ENCODE data around the gene ZFR2. TPM values are rescaled to one million over a fixed set of nuclear protein-coding genes. Genes with fewer than 3 reads are reported as not detected.

The ZFR2 gene
- total RNA-seq, 6 experiments from 2014 or later, result not detected

DNA sequence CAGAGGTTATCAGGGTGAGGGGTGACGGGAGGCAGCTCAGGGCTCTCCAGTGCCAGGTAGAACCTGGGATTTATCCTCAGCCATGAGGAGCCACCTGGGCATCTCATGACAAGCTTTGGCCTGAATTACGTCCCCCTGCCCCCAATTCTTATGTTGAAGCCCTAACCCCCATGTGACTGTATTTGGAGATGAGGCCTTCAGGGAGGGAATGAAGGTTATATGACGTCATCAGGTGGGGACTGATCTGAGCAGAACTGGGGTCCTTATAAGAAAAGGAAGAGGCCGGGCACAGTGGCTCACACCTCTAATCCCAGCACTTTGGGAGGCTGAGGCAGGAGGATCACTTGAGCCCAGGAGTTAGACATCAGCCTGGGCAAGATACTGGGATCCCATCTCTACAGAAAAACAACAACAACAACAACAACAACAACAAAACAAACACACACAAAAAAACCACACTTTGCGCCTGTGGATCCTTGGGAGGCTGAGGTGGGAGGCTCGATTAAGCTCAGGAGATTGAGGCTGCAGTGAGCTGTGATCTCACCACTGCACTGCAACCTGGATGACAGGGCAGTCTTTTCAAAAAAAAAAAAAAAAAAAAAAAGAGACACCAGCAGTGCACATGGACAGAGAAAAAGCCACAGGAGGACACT is 18.4 kb downstream of the ZFR2 start:
- H3K4me3 Mint-ChIP-seq, result no peak overlapping the region
- H3K9me3 Mint-ChIP-seq, result peaks cover 25% of the 10 kb centered on the region
- no peaks in the 10 kb centered on the region for H3K4me1 Mint-ChIP-seq (ENCODE audit: low read depth)
- H3K27me3 Mint-ChIP-seq (ENCODE audit: insufficient read depth), result peaks cover 38% of the 10 kb centered on the region
- no peak for DNase-seq
- TF ChIP-seq, protein P1, sequence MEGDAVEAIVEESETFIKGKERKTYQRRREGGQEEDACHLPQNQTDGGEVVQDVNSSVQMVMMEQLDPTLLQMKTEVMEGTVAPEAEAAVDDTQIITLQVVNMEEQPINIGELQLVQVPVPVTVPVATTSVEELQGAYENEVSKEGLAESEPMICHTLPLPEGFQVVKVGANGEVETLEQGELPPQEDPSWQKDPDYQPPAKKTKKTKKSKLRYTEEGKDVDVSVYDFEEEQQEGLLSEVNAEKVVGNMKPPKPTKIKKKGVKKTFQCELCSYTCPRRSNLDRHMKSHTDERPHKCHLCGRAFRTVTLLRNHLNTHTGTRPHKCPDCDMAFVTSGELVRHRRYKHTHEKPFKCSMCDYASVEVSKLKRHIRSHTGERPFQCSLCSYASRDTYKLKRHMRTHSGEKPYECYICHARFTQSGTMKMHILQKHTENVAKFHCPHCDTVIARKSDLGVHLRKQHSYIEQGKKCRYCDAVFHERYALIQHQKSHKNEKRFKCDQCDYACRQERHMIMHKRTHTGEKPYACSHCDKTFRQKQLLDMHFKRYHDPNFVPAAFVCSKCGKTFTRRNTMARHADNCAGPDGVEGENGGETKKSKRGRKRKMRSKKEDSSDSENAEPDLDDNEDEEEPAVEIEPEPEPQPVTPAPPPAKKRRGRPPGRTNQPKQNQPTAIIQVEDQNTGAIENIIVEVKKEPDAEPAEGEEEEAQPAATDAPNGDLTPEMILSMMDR (IDR thresholded peaks at IDR 0.05), result no peak
- no peak overlapping the region for H3K27ac Mint-ChIP-seq
- H3K36me3 Mint-ChIP-seq (ENCODE audit: low read depth), result peaks cover 13% of the 10 kb centered on the region

DNA sequence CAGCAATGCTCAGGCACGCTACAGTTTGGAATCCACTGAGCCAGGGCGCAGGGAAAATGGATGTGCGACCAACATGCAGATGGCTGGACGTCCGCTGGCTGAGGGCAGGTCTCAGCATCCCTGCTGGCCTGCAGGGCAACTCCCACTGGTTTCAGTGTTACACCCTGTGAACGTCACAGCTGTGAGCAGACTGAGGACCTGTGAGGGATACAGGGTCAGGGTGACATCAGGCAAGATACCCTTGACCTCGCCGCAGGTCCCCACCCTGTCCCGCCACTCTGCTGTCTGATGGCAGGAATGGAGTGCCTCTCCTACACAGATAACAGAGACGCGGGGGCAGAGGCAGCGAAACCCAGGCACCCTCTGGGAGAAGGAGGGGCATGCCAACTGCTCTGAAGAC is 19.1 kb downstream of the ZFR2 start:
- TF ChIP-seq, protein P1 (IDR thresholded peaks at IDR 0.05), result no peak
- Mint-ChIP-seq H3K4me1 (ENCODE audit: low read depth) (no peaks in the 10 kb centered on the region), H3K27ac (no peak overlapping the region), H3K27me3 (ENCODE audit: insufficient read depth) (peaks cover 41% of the 10 kb centered on the region), H3K36me3 (ENCODE audit: low read depth) (peaks cover 13% of the 10 kb centered on the region), H3K4me3 (no peak overlapping the region), H3K9me3 (peaks cover 25% of the 10 kb centered on the region)
- no peak for DNase-seq

DNA sequence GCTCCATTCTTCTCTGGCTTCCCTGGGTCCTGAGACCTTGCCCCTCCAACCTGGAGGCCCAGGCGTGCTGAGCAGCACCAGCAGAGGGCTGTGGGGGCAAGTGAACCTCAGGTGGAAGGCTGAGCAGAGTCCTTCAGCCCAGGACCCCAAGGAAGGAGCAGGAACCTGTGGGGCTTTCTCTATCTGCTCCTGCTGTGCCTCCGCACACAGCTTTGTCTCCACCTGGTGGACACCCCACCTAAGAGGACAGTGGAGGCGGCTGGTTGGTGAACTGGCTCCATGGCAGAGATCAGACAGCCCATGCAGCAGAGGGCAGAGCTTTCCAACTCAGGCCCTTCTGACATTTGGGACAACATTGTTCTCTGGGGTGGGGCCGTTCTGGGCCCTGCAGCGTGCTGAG is 19.7 kb downstream of the ZFR2 start:
- TF ChIP-seq, protein P1 (IDR thresholded peaks at IDR 0.05), result peak; percentile 69
- H3K27me3 Mint-ChIP-seq (ENCODE audit: insufficient read depth), result peaks cover 43% of the 10 kb centered on the region
- no peak overlapping the region for H3K27ac Mint-ChIP-seq
- H3K4me1 Mint-ChIP-seq (ENCODE audit: low read depth), result no peaks in the 10 kb centered on the region
- H3K4me3 Mint-ChIP-seq, result no peak overlapping the region
- peaks cover 13% of the 10 kb centered on the region for H3K36me3 Mint-ChIP-seq (ENCODE audit: low read depth)
- DNase-seq, result no peak
- peaks cover 25% of the 10 kb centered on the region for H3K9me3 Mint-ChIP-seq

DNA sequence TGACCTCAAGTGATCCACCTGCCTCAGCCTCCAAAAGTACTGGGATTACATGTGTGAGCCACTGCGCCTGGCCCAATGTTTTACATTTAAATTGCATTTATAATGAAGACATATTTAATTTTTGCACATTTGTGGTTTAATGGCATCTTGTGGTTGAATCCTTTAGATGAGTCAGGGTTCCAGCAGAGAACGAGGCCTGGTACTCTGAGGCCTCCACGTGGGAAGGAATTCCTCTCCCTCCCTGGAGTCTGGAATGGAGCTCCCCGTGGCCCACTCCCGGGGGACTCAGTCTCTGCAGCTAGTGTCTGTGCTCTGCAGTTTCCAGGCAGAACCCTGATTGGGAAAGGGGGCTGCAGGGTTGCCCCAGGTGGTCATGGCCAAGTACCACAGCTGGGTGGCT is 24.2 kb downstream of the ZFR2 start:
- Mint-ChIP-seq H3K4me1 (ENCODE audit: low read depth) (no peaks in the 10 kb centered on the region), H3K27me3 (ENCODE audit: insufficient read depth) (peaks cover 52% of the 10 kb centered on the region), H3K36me3 (ENCODE audit: low read depth) (no peaks in the 10 kb centered on the region), H3K9me3 (no peaks in the 10 kb centered on the region), H3K27ac (no peak overlapping the region), H3K4me3 (no peak overlapping the region)
- DNase-seq, result no peak
- TF ChIP-seq, protein P1 (IDR thresholded peaks at IDR 0.05), result no peak

DNA sequence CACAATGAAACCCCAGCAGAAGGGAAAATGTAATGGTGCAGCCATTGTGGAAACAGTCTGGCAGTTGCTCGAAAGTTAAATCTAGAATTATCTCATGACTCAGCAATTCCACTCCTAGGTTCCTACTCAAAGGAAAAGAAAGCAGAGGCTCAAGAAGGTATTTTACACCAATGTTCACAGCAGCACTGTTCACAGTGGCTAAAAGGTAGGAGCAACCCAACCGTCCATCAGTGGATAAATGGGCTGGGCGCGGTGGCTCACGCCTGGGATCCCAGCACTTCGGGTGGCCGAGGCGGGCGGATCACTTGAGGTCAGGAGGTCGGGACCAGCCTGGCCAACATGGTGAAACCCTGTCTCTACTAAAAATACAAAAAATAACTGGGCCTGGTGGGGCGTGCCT is 25.9 kb downstream of the ZFR2 start:
- TF ChIP-seq, protein P1 (IDR thresholded peaks at IDR 0.05), result no peak
- Mint-ChIP-seq H3K27me3 (ENCODE audit: insufficient read depth) (peaks cover 53% of the 10 kb centered on the region), H3K36me3 (ENCODE audit: low read depth) (peaks cover 3% of the 10 kb centered on the region; the same call in 1 of the 2 replicates), H3K4me1 (ENCODE audit: low read depth) (no peaks in the 10 kb centered on the region), H3K4me3 (no peak overlapping the region), H3K27ac (no peak overlapping the region), H3K9me3 (peaks cover 1% of the 10 kb centered on the region)
- no peak for DNase-seq
